ENCODE measurements around the gene NEK5. TPM values are rescaled to one million over a fixed set of nuclear protein-coding genes. Genes with fewer than 3 reads are reported as not detected.

NEK5 gene
- total and polyA plus RNA-seq, 2 donors (not counting 3 experiments of a cell fraction or from before 2014, with no cell fraction given) = 0.03 to 0.18 TPM

GRCh38 chr13:52024481-52024880 lies 104.4 kb downstream of the NEK5 start, which contains the start of gene UTP14C:
Gene UTP14C (plus strand): TSS chr13:52024691. CDS start chr13:52028805, 4,114 bp downstream.
- ChIA-PET POLR2A (no interaction called here), CTCF (no interaction called here)
- Histone ChIP-seq H3K9ac (replicated peaks; ENCODE audit: extremely low read depth, insufficient read depth, low read length) (no peak within 1 kb of the TSS), H3K27ac (ENCODE audit: insufficient read depth, low read depth, low read length) (no peak within 1 kb of the TSS), H3K79me2 (ENCODE audit: control insufficient read depth, insufficient read depth, low read length) (peaks cover 2% of the 10 kb centered on the region), H4K20me1 (replicated peaks; ENCODE audit: control insufficient read depth, extremely low read depth, insufficient read depth, low read length) (no peaks in the 10 kb centered on the region), H3K4me3 (replicated peaks in 1 of 3; ENCODE audit: insufficient read depth in 1 of 3, low read depth in 1 of 3, low read length in 3 of 3) (no peak within 1 kb of the TSS), H3K36me3 (ENCODE audit: control insufficient read depth in 2 of 2, extremely low read depth in 1 of 2, insufficient read depth in 2 of 2, low read length in 2 of 2) (peaks cover 10 to 13% of the 10 kb centered on the region in 2 experiments), H3K4me2 (ENCODE audit: insufficient read depth, low read length) (no peak within 1 kb of the TSS), H3K9me3 (replicated peaks; ENCODE audit: control insufficient read depth, insufficient read depth, low read length) (no peaks in the 10 kb centered on the region), H3K27me3 (ENCODE audit: control insufficient read depth in 2 of 2, insufficient read depth in 2 of 2, low read length in 2 of 2) (no peaks in the 10 kb centered on the region), H3K4me1 (ENCODE audit: control insufficient read depth, extremely low read depth, insufficient read depth, low read length) (no peaks in the 10 kb centered on the region), H2AFZ (ENCODE audit: low read depth, low read length) (no peak within 1 kb of the TSS), H3K9me1 (replicated peaks; ENCODE audit: control insufficient read depth, extremely low read depth, insufficient read depth, low read length) (no peaks in the 10 kb centered on the region)
- DNase-seq (ENCODE audit: low read depth, low spot score) (no peak), FAIRE-seq (no peak)
- dilution Hi-C loops (cut with MboI; ENCODE audit: extremely low pct_ligation_motif_present, low sequenced_read_pairs) (no loop called here), intact Hi-C loops (cut with micrococcal nuclease) (no loop called here)
- TF ChIP-seq EZH2 (IDR thresholded peaks at IDR 0.05; ENCODE audit: borderline replicate concordance, low read depth, low read length, severe bottlenecking) (no peak), JUN (IDR thresholded peaks at IDR 0.05; ENCODE audit: borderline replicate concordance, insufficient read depth, insufficient read length, low read depth) (no peak), MAX (IDR thresholded peaks at IDR 0.05; ENCODE audit: insufficient read depth, insufficient read length) (no peak), GATA2 (IDR thresholded peaks at IDR 0.05; ENCODE audit: insufficient read depth, insufficient read length, low read depth, low read length) (no peak), POLR2A (IDR thresholded peaks at IDR 0.05; ENCODE audit: low read depth, low read length) (no peak), FOS (IDR thresholded peaks at IDR 0.05; ENCODE audit: borderline replicate concordance, insufficient read depth, low read length) (no peak), MYC (IDR thresholded peaks at IDR 0.05; ENCODE audit: low read depth, low read length) (no peak), CTCF (IDR thresholded peaks at IDR 0.05; ENCODE audit: extremely low read depth in 1 of 2, insufficient read depth in 1 of 2, low read depth in 1 of 2, low read length in 2 of 2) (no peak), POLR2AphosphoS5 (IDR thresholded peaks at IDR 0.05; ENCODE audit: insufficient read depth, low read depth, low read length) (no peak)
- BruUV-seq (replicated peaks) = no TSS peak

Measured in endothelial cell of umbilical vein (primary cell).